SJCRH30 (cell line): Measurements from ENCODE around the gene NRBP1. TPM values are rescaled to one million over a fixed set of nuclear protein-coding genes. Genes with fewer than 3 reads are reported as not detected.

ENCODE experiments used
- DNase-seq, 2 experiments: peaks; one replicate each; pipeline ENCODE4 v3.0.0-alpha.2; 2015 to 2020
- H3K27ac ChIP-seq: fragments of 250-450 bp; sonication (Bioruptor Pico); 2 replicates; pipeline ENCODE4 v1.5.1; 2020; ENCODE audit warnings: mild to moderate bottlenecking, moderate library complexity
- H3K27me3 ChIP-seq: fragments of 250-450 bp; sonication (Bioruptor Pico); 2 replicates; pipeline ENCODE4 v1.5.1; 2020; ENCODE audit warnings: mild to moderate bottlenecking, moderate library complexity
- H3K36me3 ChIP-seq: fragments of 250-450 bp; sonication (Bioruptor Pico); 2 replicates; pipeline ENCODE4 v1.5.1; 2020; ENCODE audit warnings: mild to moderate bottlenecking, moderate library complexity
- H3K4me1 ChIP-seq: fragments of 250-450 bp; sonication (Bioruptor Pico); 2 replicates; pipeline ENCODE4 v1.5.1; 2020; ENCODE audit warnings: mild to moderate bottlenecking, moderate library complexity
- H3K4me3 ChIP-seq: fragments of 250-450 bp; sonication (Bioruptor Pico); 2 replicates; pipeline ENCODE4 v1.5.1; 2020; ENCODE audit warnings: mild to moderate bottlenecking, moderate library complexity
- H3K9me3 ChIP-seq: fragments of 250-450 bp; sonication (Bioruptor Pico); replicated peaks from 2 replicates; pipeline ENCODE4 v1.5.1; 2020; ENCODE audit warnings: mild to moderate bottlenecking, moderate library complexity
- total RNA-seq: library from RNA; depleted of rRNA; stranded (reverse); fragments of >200 nt; shearing (Covaris generic); gene quantifications from 2 replicates; pipeline ENCODE4 v1.2.3, GENCODE V29; 2014

The NRBP1 gene
- total RNA-seq, 1 experiment from 2014 or later = 156 TPM

DNA sequence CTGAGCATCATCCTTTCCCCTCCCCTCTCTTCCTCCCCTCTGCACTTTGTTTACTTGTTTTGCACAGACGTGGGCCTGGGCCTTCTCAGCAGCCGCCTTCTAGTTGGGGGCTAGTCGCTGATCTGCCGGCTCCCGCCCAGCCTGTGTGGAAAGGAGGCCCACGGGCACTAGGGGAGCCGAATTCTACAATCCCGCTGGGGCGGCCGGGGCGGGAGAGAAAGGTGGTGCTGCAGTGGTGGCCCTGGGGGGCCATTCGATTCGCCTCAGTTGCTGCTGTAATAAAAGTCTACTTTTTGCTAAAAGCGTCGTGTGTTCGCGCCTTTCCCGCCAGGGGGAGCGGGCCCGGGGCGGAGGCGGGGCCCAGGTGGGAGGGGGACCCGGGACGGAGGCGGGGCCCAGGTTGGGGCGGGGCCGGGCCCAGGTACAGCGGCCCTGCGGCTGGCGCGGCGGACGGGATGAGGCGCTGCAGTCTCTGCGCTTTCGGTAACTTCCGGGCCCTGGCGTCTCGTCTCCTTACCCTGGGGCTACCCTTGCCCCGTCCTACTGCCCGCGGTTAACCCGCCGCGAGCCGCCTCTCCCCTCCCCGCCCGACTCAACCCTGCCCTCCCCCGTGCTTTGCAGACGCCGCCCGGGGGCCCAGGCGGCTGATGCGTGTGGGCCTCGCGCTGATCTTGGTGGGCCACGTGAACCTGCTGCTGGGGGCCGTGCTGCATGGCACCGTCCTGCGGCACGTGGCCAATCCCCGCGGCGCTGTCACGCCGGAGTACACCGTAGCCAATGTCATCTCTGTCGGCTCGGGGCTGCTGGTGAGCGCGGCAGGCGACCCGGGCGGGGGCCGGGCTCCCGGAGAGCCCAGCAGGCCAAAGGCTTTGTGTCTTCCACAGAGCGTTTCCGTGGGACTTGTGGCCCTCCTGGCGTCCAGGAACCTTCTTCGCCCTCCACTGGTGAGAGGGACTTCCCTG lies 13.8 kb downstream of the NRBP1 start, which contains the start of gene KRTCAP3:
KRTCAP3 (plus strand) TSS at position 424 of the 962 bp plus-strand sequence; CDS start at position 456, 32 bp downstream.
- H3K27me3 ChIP-seq = no peaks in the 10 kb centered on the region
- H3K27ac ChIP-seq = no peak within 1 kb of the TSS
- H3K9me3 ChIP-seq = no peaks in the 10 kb centered on the region
- H3K36me3 ChIP-seq = peaks cover 43% of the 10 kb centered on the region
- DNase-seq = no peak
- H3K4me3 ChIP-seq = no peak within 1 kb of the TSS
- no peaks in the 10 kb centered on the region for H3K4me1 ChIP-seq

- Histone ChIP-seq H3K27me3 (no peaks in the 10 kb centered on the region), H3K4me3 (no peak overlapping the region), H3K4me1 (no peaks in the 10 kb centered on the region), H3K9me3 (no peaks in the 10 kb centered on the region), H3K36me3 (peaks cover 38% of the 10 kb centered on the region), H3K27ac (no peak overlapping the region)
- DNase-seq = no peak
Measured at GRCh38 chr2:27442920-27443282, 14.5 kb downstream of the NRBP1 start.

GRCh38 chr2:27445155-27445554 lies 16.7 kb downstream of the NRBP1 start:
- no peaks in the 10 kb centered on the region for H3K4me1 ChIP-seq
- H3K9me3 ChIP-seq = no peaks in the 10 kb centered on the region
- H3K27me3 ChIP-seq = no peaks in the 10 kb centered on the region
- H3K4me3 ChIP-seq = no peak overlapping the region
- peaks cover 24% of the 10 kb centered on the region for H3K36me3 ChIP-seq
- no peak for DNase-seq
- no peak overlapping the region for H3K27ac ChIP-seq

DNA sequence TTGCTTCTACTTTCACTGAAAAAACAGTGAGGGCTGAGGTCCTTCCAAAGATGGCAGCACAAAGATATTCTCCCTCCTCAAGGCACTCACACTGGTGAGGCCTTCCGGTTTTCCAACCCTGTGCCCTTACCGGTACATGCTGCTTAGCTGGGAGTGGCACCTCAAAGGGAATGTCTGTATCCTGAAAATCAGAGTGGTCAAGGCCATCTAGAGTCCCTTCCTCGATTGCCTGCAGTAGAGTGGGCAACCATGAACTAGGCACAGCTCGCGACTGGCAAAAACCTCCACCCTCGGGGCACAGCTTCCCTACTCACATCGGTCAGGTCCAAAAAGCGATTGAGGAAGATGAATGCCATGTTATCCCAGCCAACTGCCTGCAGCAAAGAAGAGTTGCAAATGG lies 17.2 kb downstream of the NRBP1 start:
- H3K27me3 ChIP-seq = no peaks in the 10 kb centered on the region
- H3K4me1 ChIP-seq = no peaks in the 10 kb centered on the region
- no peak overlapping the region for H3K27ac ChIP-seq
- no peak for DNase-seq
- no peak overlapping the region for H3K4me3 ChIP-seq
- H3K36me3 ChIP-seq = peaks cover 19% of the 10 kb centered on the region
- H3K9me3 ChIP-seq = no peaks in the 10 kb centered on the region

DNA sequence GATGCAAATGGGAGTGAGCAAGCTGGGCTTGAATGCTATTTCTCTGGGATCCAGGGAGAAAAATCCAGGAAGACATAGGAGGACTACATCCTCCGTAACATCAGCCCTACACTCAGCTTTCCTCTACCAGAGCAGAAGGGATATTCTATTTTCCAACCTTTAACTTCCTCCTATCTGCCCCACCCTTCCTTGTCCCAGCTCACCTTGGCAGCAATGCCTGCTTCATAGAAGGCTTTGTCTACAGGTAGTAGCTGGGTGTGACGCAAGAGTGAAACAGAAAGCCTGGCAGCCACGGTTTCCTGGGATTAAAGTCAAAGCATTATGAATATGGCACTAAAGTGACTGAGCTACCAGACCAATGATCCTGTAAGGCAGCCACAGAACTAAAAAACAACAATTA lies 17.6 kb downstream of the NRBP1 start:
- Histone ChIP-seq H3K27me3 (no peaks in the 10 kb centered on the region), H3K4me3 (no peak overlapping the region), H3K27ac (no peak overlapping the region), H3K36me3 (peaks cover 15% of the 10 kb centered on the region), H3K9me3 (no peaks in the 10 kb centered on the region), H3K4me1 (no peaks in the 10 kb centered on the region)
- DNase-seq = no peak

DNA sequence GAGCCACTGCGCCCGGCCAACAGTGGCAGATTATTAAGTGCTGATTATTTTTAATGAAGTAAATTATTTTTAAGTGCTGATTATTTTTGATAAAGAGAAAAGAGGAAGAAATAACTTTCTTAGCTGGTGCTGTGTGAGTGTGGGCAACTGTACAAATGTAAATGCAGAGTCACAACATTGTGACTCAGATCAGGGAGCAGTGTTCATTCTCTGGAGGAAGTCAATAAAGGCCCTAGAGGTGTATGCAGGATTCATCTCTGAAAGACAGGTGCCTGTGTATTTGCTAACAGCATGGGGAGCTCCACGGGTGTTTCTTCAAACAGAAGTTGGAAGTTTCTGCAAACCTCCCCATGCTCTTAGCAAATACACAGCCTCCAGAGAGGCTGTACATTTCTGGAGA lies 19.9 kb downstream of the NRBP1 start:
- H3K4me1 ChIP-seq = no peaks in the 10 kb centered on the region
- no peak for DNase-seq
- no peak overlapping the region for H3K4me3 ChIP-seq
- H3K27me3 ChIP-seq = no peaks in the 10 kb centered on the region
- peaks cover 3% of the 10 kb centered on the region; the same call in 1 of the 2 replicates for H3K36me3 ChIP-seq
- H3K9me3 ChIP-seq = no peaks in the 10 kb centered on the region
- H3K27ac ChIP-seq = no peak overlapping the region

- H3K36me3 ChIP-seq = peaks cover 3% of the 10 kb centered on the region; the same call in 1 of the 2 replicates
Measured at GRCh38 chr2:27451095-27451494, 22.7 kb downstream of the NRBP1 start.

GRCh38 chr2:27453968-27454367 lies 25.5 kb downstream of the NRBP1 start:
- Histone ChIP-seq H3K27ac (no peak overlapping the region), H3K4me3 (no peak overlapping the region), H3K36me3 (no peaks in the 10 kb centered on the region), H3K9me3 (no peaks in the 10 kb centered on the region), H3K4me1 (no peaks in the 10 kb centered on the region), H3K27me3 (0 out of 2 replicates have a peak, but pooled peaks cover 2% of the 10 kb centered on the region)
- no peak for DNase-seq

More at GRCh38 chr2:27451095-27451494, 22.7 kb downstream of the NRBP1 start:
- Histone ChIP-seq H3K27ac (no peak overlapping the region), H3K27me3 (0 out of 2 replicates have a peak, but pooled peaks cover 2% of the 10 kb centered on the region), H3K4me3 (no peak overlapping the region), H3K4me1 (no peaks in the 10 kb centered on the region), H3K9me3 (no peaks in the 10 kb centered on the region)
- no peak for DNase-seq

GRCh38 chr2:27461118-27461517 lies 32.7 kb downstream of the NRBP1 start:
- no peaks in the 10 kb centered on the region; the same call in 1 of the 2 replicates for H3K27me3 ChIP-seq
- no peaks in the 10 kb centered on the region for H3K9me3 ChIP-seq
- no peak for DNase-seq
- H3K36me3 ChIP-seq = no peaks in the 10 kb centered on the region
- H3K4me3 ChIP-seq = no peak overlapping the region
- H3K27ac ChIP-seq = no peak overlapping the region
- no peaks in the 10 kb centered on the region for H3K4me1 ChIP-seq

DNA sequence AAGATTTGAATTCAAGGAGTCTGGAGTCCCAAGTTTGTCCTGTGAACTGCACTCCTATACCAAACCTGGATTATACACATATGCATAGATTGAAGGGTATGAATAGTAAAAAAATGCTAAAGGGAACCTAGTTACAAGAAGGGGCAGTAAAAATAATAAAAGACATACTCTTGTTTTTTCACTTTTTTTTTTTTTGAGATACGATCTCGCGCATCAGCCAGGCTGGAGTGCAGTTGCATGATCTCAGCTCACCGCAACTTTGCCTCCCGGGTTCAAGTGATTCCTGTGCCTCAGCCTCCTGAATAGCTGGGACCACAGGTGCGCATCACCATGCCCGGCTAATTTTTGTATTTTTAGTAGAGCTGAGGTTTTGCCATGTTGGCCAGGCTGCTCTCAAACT lies 36.0 kb downstream of the NRBP1 start:
- Histone ChIP-seq H3K27me3 (no peaks in the 10 kb centered on the region; the same call in 1 of the 2 replicates), H3K9me3 (no peaks in the 10 kb centered on the region), H3K36me3 (no peaks in the 10 kb centered on the region), H3K27ac (no peak overlapping the region), H3K4me3 (no peak overlapping the region), H3K4me1 (no peaks in the 10 kb centered on the region)
- DNase-seq = no peak

GRCh38 chr2:27471961-27472360 lies 43.5 kb downstream of the NRBP1 start:
- DNase-seq = no peak
- H3K9me3 ChIP-seq = no peaks in the 10 kb centered on the region
- H3K27ac ChIP-seq = no peak overlapping the region

GRCh38 chr2:27485496-27485895 lies 57.1 kb downstream of the NRBP1 start:
- Histone ChIP-seq H3K4me1 (no peaks in the 10 kb centered on the region), H3K27me3 (no peaks in the 10 kb centered on the region; the same call in 1 of the 2 replicates), H3K27ac (no peak overlapping the region), H3K4me3 (no peak overlapping the region), H3K9me3 (no peaks in the 10 kb centered on the region), H3K36me3 (no peaks in the 10 kb centered on the region; the same call in 1 of the 2 replicates)
- DNase-seq = no peak

More at GRCh38 chr2:27471961-27472360, 43.5 kb downstream of the NRBP1 start:
- Histone ChIP-seq H3K36me3 (peaks cover 5% of the 10 kb centered on the region), H3K4me3 (no peak overlapping the region), H3K27me3 (peaks cover 3% of the 10 kb centered on the region; the same call in 1 of the 2 replicates), H3K4me1 (no peaks in the 10 kb centered on the region)

GRCh38 chr2:27489118-27489497 lies 60.7 kb downstream of the NRBP1 start:
- peak; percentile 5 to 22 for DNase-seq
- H3K27ac ChIP-seq = no peak overlapping the region
- H3K9me3 ChIP-seq = no peaks in the 10 kb centered on the region
- no peaks in the 10 kb centered on the region for H3K27me3 ChIP-seq
- peak overlapping the region; percentile 58 for H3K4me3 ChIP-seq
- no peaks in the 10 kb centered on the region for H3K4me1 ChIP-seq
- no peaks in the 10 kb centered on the region; the same call in 1 of the 2 replicates for H3K36me3 ChIP-seq

- Histone ChIP-seq H3K36me3 (no peaks in the 10 kb centered on the region), H3K27me3 (no peaks in the 10 kb centered on the region), H3K27ac (no peak within 1 kb of the TSS), H3K4me1 (no peaks in the 10 kb centered on the region), H3K9me3 (no peaks in the 10 kb centered on the region), H3K4me3 (peak within 1 kb of the TSS; percentile 58)
- peak; percentile 96 to 98 for DNase-seq
Measured at GRCh38 chr2:27489498-27490397, 61.3 kb downstream of the NRBP1 start, which contains the start of gene IFT172. TSS of gene IFT172 (minus strand) at chr2:27489743. CDS start at chr2:27489653, 90 bp downstream.
